ENCODE data around the gene RICTOR.
A peak's percentile ranks its signal among the peaks of the same experiment; 100 is the strongest.

- TF ChIP-seq CTCF (conservative IDR thresholded peaks at IDR 0.05), result peak; percentile 95
- no peak for TF ChIP-seq ZFX (IDR thresholded peaks at IDR 0.05)
These were observed 152.0 kb downstream of the RICTOR start for GRCh38 chr5:38922199-38922598.

Data from C4-2B (cell line).